C4-2B (cell line): ENCODE measurements around the gene NUP93.
"Not testable (repeated sequence)": the region's sequence is repeated elsewhere in the genome, so short reads cannot be mapped to it uniquely, and the experiment has no call there.

Source experiments
- H3K27ac ChIP-seq: fragments of 450-650 bp; 2 replicates; pipeline ENCODE4 v1.5.1; 2017
- ZFX ChIP-seq: fragments of 450-650 bp; IDR thresholded peaks from 2 replicates; pipeline ENCODE4 v1.6.1; 2017
- TF ChIP-seq, protein P1 (sequence below): fragments of 450-650 bp; conservative IDR thresholded peaks from 2 replicates; pipeline ENCODE4 v1.5.1; 2017; ENCODE audit warnings: mild to moderate bottlenecking

Gene NUP93

DNA sequence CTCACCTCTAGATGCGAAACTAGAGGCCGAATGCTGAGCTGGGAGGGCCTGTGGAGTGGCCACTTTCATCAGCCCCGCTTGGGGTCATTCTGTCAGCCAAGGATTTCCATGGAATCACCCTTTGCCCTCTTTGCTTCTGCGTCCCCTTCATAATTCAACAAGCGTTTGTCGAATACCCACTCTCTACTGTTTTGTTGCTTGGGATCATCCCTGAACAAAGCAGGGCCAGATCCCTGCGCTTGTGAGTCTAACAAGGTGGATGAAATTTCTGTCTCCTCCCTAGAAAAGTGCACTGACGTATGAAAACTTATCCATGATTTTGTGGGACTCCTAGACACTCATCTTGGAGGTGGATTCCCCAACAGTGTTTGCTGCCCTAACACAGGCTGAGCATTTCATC, 131.8 kb downstream of the NUP93 start:
- no peak for TF ChIP-seq ZFX
- TF ChIP-seq, protein P1, sequence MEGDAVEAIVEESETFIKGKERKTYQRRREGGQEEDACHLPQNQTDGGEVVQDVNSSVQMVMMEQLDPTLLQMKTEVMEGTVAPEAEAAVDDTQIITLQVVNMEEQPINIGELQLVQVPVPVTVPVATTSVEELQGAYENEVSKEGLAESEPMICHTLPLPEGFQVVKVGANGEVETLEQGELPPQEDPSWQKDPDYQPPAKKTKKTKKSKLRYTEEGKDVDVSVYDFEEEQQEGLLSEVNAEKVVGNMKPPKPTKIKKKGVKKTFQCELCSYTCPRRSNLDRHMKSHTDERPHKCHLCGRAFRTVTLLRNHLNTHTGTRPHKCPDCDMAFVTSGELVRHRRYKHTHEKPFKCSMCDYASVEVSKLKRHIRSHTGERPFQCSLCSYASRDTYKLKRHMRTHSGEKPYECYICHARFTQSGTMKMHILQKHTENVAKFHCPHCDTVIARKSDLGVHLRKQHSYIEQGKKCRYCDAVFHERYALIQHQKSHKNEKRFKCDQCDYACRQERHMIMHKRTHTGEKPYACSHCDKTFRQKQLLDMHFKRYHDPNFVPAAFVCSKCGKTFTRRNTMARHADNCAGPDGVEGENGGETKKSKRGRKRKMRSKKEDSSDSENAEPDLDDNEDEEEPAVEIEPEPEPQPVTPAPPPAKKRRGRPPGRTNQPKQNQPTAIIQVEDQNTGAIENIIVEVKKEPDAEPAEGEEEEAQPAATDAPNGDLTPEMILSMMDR = no peak
- no peak overlapping the region for H3K27ac ChIP-seq

DNA sequence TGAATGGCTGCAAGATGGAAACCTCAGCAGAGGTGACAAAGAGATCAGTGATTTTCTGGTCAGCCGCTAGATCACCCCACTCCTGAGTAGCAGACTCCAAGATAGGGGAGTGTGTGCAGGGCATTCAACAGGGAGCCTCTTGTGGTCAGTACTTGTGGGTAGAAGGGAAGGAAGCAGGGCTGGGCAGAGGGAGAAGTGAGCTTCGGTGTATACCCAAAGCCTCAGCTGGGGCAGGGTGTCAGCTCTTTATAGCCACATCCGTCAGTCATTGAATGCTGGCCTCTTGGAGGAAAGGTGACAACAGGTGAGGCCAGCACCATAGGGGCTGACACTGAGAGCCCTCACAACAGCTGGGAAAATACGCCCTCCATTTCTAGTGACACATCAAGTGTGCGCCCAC, 132.8 kb downstream of the NUP93 start:
- no peak overlapping the region for H3K27ac ChIP-seq
- TF ChIP-seq ZFX = no peak
- TF ChIP-seq, protein P1 = no peak

DNA sequence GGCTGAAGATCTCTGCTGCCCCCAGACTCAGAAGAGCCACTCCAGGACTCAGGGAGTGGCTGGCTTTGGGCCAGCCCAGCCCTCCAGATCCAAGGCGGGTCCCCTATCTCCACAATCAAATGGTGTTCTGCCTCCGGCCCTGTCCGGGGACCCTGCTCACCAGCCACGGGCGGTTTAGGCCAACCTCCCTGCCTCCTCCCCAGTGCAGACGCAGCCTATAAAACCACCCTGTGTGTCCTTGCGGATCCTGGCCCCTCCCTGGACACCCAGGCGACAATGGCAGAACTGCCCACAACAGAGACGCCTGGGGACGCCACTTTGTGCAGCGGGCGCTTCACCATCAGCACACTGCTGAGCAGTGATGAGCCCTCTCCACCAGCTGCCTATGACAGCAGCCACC, 135.0 kb downstream of the NUP93 start, which contains the start of gene SLC12A3:
TSS of gene SLC12A3 (plus strand) at position 248 of the 400 bp plus-strand sequence. CDS start at position 277, 29 bp downstream.
- TF ChIP-seq ZFX = no peak
- TF ChIP-seq, protein P1 = no peak
- no peak within 1 kb of the TSS for H3K27ac ChIP-seq

DNA sequence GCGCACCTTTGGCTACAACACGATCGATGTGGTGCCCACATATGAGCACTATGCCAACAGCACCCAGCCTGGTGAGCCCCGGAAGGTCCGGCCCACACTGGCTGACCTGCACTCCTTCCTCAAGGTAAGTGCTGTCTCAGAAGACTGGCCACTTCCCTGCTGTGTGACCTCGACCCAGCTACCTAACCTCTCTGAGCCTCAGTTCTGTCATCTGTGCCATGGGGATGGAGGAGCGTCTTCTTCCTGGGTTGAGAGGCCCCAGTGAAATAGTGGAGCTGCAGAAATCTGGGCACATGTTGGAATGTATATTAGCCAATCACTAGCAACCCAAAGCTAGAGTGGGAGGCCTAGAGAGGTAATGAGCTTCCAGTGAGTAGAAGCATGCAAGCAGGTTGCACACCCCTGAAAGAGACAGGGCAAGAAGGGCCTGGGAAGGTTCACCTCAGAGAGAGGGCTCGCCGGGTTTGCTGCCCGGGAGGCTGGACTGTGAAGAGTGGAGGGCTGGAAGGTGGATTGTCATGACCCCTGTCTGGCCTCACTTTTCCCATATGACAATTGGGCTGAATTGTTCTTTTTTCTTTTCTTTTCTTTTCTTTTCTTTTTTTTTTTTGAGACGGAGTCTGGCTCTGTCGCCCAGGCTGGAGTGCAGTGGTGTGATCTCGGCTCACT, 135.6 kb downstream of the NUP93 start:
- no peak for TF ChIP-seq ZFX
- TF ChIP-seq, protein P1 = no peak
- H3K27ac ChIP-seq = no peak overlapping the region

DNA sequence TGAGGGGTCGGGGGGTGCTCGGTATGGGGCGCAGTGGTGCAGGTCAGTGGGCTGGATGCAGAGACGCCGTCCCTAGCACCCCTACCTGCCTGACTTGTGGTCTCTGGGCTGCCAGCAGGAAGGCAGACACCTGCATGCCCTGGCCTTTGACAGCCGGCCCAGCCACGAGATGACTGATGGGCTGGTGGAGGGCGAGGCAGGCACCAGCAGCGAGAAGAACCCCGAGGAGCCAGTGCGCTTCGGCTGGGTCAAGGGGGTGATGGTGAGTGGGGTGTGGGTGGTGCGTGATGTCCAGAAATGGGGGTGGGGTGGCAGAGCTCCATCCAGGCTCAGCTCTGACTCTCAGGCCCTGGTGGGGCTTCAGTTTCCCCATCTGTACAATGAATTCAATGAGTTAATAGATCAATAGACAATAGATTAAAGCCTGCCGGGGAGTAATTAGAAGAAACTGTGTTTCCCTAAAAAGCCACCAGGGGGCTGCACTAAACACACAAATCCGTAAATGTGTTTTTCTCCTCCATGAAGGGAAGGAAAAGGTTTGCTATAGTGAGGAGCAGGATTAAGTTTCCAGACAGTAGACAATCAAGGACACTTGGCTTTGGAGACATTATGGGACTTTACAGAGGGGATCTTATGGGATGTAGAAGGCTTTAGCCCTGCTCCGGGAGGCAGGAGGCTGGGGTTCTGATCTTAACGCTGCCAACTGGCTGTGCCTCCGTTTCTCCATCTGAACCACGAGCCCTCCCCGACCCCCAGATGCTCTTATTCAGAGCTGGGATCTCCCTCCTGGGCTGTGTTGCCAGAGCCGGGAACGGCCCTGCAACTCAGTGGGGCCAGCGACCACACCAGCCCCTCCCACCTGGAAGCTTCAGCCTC, 137.3 kb downstream of the NUP93 start:
- H3K27ac ChIP-seq = no peak overlapping the region
- no peak for TF ChIP-seq ZFX
- TF ChIP-seq, protein P1 = peak; percentile 80

DNA sequence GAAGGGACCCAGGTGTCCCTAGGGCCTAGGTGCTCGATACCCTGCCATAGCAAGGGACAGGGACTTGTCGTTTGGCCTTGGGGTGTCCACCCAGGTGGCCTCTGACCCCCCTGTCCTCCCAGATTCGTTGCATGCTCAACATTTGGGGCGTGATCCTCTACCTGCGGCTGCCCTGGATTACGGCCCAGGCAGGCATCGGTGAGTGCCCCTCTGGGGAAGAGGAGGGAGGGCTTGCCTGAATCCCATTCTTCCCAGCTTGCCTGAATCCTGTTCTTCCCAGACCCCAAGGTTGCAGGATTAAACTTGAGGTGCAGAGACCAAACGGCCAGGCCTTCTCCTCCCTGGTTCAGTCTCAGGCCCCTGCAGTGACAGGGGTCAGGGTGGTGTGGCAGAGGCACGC, 138.2 kb downstream of the NUP93 start:
- no peak overlapping the region for H3K27ac ChIP-seq
- TF ChIP-seq, protein P1 = no peak
- TF ChIP-seq ZFX = no peak

DNA sequence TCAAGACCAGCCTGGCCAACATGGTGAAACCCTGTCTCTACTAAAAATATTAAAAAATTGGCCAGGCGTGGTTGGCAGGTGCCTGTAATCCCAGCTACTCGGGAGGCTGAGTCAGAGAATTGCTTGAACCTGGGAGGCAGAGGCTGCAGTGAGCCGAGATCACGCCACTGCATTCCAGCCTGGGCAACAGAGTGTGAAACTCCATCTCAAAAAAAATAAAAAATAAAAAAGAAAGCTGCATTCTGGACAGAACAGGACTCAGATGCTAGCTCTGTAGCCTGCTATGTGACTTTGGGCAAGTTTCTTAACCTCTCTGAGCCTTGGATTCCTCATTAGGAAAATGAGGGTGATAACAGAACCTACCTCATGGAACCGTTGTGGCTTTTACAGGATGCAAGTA, 138.8 kb downstream of the NUP93 start:
- not testable (repeated sequence) for H3K27ac ChIP-seq
